Measurements from ENCODE around the gene ATF5.

Gene ATF5

GRCh38 chr19:49883094-49883493 lies 45.9 kb upstream of the ATF5 start:
- TF ChIP-seq CTCF (IDR thresholded peaks at IDR 0.05; ENCODE audit: low read depth, low read length, missing control alignments): no peak
- no peak for DNase-seq (ENCODE audit: low read depth)
- no peak overlapping the region for H3K4me3 ChIP-seq (ENCODE audit: low read depth, low read length)
- in situ Hi-C loops (cut with HindIII; ENCODE audit: low sequenced_read_pairs): no loop called here

- TF ChIP-seq CTCF (IDR thresholded peaks at IDR 0.05; ENCODE audit: low read depth, low read length, missing control alignments): no peak
- in situ Hi-C loops (cut with HindIII; ENCODE audit: low sequenced_read_pairs): no loop called here
- no peak for DNase-seq (ENCODE audit: low read depth)
- no peak overlapping the region for H3K4me3 ChIP-seq (ENCODE audit: low read depth, low read length)
These were observed 44.9 kb upstream of the ATF5 start for GRCh38 chr19:49884109-49884508.

- H3K4me3 ChIP-seq (ENCODE audit: low read depth, low read length): no peak overlapping the region
- in situ Hi-C loops (cut with HindIII; ENCODE audit: low sequenced_read_pairs): no loop called here
- no peak for DNase-seq (ENCODE audit: low read depth)
- no peak for TF ChIP-seq CTCF (IDR thresholded peaks at IDR 0.05; ENCODE audit: low read depth, low read length, missing control alignments)
These were observed 44.2 kb upstream of the ATF5 start for GRCh38 chr19:49884760-49885159.

GRCh38 chr19:49887037-49887664 lies 41.9 kb upstream of the ATF5 start:
- TF ChIP-seq CTCF (IDR thresholded peaks at IDR 0.05; ENCODE audit: low read depth, low read length, missing control alignments): no peak
- H3K4me3 ChIP-seq (ENCODE audit: low read depth, low read length): no peak overlapping the region
- DNase-seq (ENCODE audit: low read depth): no peak
- in situ Hi-C loops (cut with HindIII; ENCODE audit: low sequenced_read_pairs): no loop called here

- in situ Hi-C loops (cut with HindIII; ENCODE audit: low sequenced_read_pairs): no loop called here
- H3K4me3 ChIP-seq (ENCODE audit: low read depth, low read length): no peak overlapping the region
- TF ChIP-seq CTCF (IDR thresholded peaks at IDR 0.05; ENCODE audit: low read depth, low read length, missing control alignments): no peak
- no peak for DNase-seq (ENCODE audit: low read depth)
These were observed 41.1 kb upstream of the ATF5 start for GRCh38 chr19:49887665-49888509.

GRCh38 chr19:49888510-49888824 lies 40.5 kb upstream of the ATF5 start:
- no peak for TF ChIP-seq CTCF (IDR thresholded peaks at IDR 0.05; ENCODE audit: low read depth, low read length, missing control alignments)
- in situ Hi-C loops (cut with HindIII; ENCODE audit: low sequenced_read_pairs): no loop called here
- DNase-seq (ENCODE audit: low read depth): no peak
- H3K4me3 ChIP-seq (ENCODE audit: low read depth, low read length): no peak overlapping the region
